ENCODE measurements around the gene SLC22A25. TPM values are rescaled to one million over a fixed set of nuclear protein-coding genes. Genes with fewer than 3 reads are reported as not detected.
"Not testable (repeated sequence)": the region's sequence is repeated elsewhere in the genome, so short reads cannot be mapped to it uniquely, and the experiment has no call there.

Gene SLC22A25
- total RNA-seq, 2 experiments from 2014 or later, result not detected

DNA sequence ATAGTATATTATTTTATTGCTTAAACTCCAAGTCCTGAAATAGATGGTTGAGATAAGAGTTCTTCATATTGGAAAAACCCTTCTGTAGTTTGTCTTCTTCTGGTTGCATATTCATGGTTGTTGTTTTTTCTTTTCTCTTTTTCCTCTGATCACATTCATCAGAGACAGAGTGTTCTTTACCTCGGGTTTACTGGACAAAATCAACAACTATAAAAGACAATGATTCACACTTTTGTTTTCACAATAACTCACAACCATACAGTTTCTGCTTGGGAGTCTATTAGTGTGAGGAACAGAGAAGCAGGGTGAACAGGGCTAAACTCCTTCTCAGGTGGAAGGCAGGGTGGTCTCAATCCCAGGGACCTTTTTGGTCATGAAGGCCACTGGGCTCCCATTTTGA, 2.6 kb upstream of the SLC22A25 start:
- Mint-ChIP-seq H3K27ac (no peak overlapping the region), H3K27me3 (peaks cover 11% of the 10 kb centered on the region), H3K9me3 (no peaks in the 10 kb centered on the region), H3K4me1 (peaks cover 8% of the 10 kb centered on the region), H3K4me3 (no peak overlapping the region), H3K36me3 (ENCODE audit: low read depth) (no peaks in the 10 kb centered on the region)
- CTCF ChIA-PET, result no interaction called here
- no peak for DNase-seq
- POLR2A ChIA-PET, result no interaction called here

DNA sequence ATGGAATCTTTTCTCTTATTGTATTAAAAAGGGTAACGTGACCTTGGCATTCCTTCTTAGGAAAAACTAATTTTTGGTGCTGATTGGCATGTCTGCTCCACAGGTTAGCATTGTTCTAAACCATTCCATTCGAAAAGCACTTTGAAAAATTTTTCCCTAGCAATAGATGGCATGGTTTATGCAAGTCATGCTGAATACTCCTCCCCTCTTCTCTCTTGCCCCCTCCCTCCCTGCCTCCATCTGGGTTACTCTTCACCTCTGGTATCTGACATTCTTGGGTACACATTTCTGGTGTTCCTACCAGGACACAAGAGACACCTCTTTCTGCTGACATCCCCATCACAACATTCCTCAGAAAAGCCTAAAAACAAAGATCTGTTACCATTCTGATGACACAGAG, 1.5 kb upstream of the SLC22A25 start:
- no peak overlapping the region for H3K27ac Mint-ChIP-seq
- H3K4me1 Mint-ChIP-seq, result peaks cover 8% of the 10 kb centered on the region
- no peaks in the 10 kb centered on the region for H3K36me3 Mint-ChIP-seq (ENCODE audit: low read depth)
- CTCF ChIA-PET, result no interaction called here
- no peak for DNase-seq
- POLR2A ChIA-PET, result no interaction called here
- peaks cover 11% of the 10 kb centered on the region for H3K27me3 Mint-ChIP-seq
- H3K9me3 Mint-ChIP-seq, result no peaks in the 10 kb centered on the region
- no peak overlapping the region for H3K4me3 Mint-ChIP-seq

DNA sequence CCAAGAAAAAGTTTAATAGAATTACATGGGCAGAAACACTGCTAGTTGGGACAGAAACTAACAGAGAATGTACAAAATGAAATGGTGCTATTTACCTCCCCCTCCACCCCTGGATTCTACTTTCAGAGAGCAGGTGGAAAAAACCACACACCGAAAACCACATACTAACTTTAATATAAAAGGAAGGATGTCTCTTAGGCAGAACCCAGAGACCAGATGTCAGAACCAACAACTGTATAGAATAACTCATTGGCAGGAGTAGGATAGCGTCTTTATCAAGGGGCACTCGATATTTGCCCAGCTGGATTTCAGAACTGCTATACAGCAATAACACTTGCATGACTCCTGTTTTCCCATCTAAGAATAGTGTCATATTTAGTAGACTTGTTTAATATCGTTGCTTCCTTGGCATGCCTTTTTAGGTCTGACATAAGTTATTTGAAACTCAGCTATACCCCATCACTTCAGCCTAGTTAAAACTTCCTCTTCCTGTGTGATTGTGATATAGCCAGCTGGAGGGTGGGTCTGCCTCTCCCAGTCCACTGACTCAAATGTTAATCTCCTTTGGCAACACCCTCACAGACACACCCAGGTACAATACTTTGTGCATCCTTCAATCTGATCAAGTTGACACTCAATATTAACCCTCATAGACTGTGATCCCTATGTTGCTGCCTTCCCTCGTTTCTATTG, 1.2 kb downstream of the SLC22A25 start:
- Mint-ChIP-seq H3K36me3 (ENCODE audit: low read depth) (no peaks in the 10 kb centered on the region), H3K4me1 (peaks cover 8% of the 10 kb centered on the region), H3K9me3 (no peaks in the 10 kb centered on the region), H3K4me3 (no peak overlapping the region), H3K27me3 (peaks cover 7% of the 10 kb centered on the region), H3K27ac (no peak overlapping the region)
- CTCF ChIA-PET, result no interaction called here
- POLR2A ChIA-PET, result no interaction called here
- no peak for DNase-seq

DNA sequence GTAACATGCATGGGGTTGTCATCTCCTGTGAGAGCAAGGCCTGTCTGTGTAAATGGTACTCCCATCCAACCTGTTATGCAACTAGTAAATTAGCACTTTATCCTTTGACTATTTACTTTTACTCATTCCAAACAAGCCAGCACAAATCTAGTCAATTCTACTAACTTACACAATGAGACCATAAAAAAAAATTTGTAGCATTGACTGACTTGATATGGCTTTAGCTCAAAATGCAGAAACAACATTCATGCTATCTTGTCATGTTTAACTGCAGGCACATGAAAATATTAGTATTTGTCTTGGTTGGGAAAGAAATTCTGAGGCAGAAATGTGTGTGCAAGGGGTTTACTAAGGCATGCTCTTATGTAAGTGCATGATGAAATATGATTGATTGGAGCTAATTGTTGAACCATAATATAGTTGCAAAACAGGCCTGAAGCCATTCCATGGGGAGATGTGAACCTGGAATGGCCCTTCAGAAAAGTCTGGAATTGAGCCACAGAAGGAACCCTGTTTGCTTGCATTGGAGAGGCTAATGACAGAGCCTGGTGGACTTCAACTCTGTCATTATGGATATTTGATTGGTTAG, 2.5 kb downstream of the SLC22A25 start:
- no peaks in the 10 kb centered on the region for H3K36me3 Mint-ChIP-seq (ENCODE audit: low read depth)
- POLR2A ChIA-PET, result no interaction called here
- no peak overlapping the region for H3K27ac Mint-ChIP-seq
- H3K4me1 Mint-ChIP-seq, result peaks cover 8% of the 10 kb centered on the region
- CTCF ChIA-PET, result no interaction called here
- peaks cover 4% of the 10 kb centered on the region for H3K27me3 Mint-ChIP-seq
- peaks cover 4% of the 10 kb centered on the region for H3K9me3 Mint-ChIP-seq
- H3K4me3 Mint-ChIP-seq, result no peak overlapping the region
- DNase-seq, result no peak

DNA sequence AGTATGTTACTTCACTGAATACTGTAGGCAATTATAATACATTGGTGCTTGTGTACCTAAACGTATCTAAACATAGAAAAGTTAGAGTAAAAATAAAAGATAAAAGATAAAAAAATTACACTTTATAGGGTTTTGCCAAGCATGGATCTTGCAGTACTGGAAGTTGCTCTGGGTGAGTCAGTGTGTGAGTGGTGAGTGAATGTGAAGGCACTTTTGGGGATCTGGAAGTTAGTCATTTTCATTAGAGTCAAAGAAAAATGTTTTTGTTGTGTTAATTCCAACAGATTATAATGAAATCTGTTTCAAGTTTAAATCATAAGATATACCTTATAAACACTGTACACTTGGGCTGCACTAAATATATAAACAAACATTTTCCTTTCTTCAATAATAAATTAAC, 3.3 kb downstream of the SLC22A25 start:
- peaks cover 2% of the 10 kb centered on the region for H3K27me3 Mint-ChIP-seq

DNA sequence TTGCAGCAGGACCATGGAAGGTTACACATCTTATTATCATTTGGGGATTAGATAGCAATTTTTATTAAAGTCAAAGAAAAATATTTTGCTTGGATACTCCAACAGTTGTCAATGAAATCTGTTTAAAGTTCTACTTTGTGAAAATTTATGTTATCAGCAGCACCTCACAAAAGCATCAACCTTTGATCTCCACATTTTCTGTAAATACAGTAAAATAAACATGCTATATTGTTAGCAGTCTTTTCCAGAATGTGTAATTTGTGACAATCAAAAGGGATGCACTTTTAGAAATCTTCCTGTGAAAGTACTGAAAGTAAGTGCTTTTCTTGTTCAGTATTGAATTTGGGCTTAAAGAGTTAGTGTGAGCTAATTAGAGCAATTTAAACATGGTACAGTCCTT, 4.1 kb downstream of the SLC22A25 start:
- Mint-ChIP-seq H3K36me3 (ENCODE audit: low read depth) (no peaks in the 10 kb centered on the region), H3K9me3 (peaks cover 10% of the 10 kb centered on the region), H3K4me3 (no peak overlapping the region), H3K4me1 (peaks cover 8% of the 10 kb centered on the region), H3K27me3 (no peaks in the 10 kb centered on the region), H3K27ac (no peak overlapping the region)
- CTCF ChIA-PET, result no interaction called here
- POLR2A ChIA-PET, result interaction anchor here (0.5 kb wide), 1 partner anchor 640 kb away, joined by 4 read pairs; no protein-coding TSS in a partner anchor
- DNase-seq, result no peak

More for the DNA sequence above, 3.3 kb downstream of the SLC22A25 start:
- peaks cover 6% of the 10 kb centered on the region for H3K9me3 Mint-ChIP-seq
- DNase-seq, result no peak
- H3K27ac Mint-ChIP-seq, result no peak overlapping the region
- CTCF ChIA-PET, result no interaction called here
- H3K4me1 Mint-ChIP-seq, result peaks cover 8% of the 10 kb centered on the region
- POLR2A ChIA-PET, result interaction anchor here (0.5 kb wide), 1 partner anchor 639 kb away, joined by 4 read pairs; no protein-coding TSS in a partner anchor
- H3K4me3 Mint-ChIP-seq, result no peak overlapping the region
- no peaks in the 10 kb centered on the region for H3K36me3 Mint-ChIP-seq (ENCODE audit: low read depth)

DNA sequence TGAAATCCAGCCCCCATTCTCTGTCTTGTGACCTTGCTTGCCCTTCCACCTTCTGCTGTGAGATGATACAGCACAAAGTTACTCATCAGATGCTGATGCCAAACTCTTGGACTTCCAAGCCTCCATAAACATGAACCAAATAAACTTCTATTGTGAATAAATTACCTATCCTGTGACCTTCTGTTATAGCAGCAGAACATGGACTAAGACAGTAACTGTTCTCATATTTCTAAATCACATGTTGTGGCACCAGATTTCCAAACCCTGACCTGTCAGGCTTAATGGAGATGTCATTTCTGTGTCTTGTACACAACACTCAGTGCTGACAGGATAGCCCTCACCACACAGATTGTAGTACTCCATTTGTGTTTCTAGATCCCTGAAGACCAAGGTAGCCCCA, 6.0 kb downstream of the SLC22A25 start:
- DNase-seq, result no peak
- CTCF ChIA-PET, result no interaction called here
- H3K9me3 Mint-ChIP-seq, result peaks cover 10% of the 10 kb centered on the region
- no peaks in the 10 kb centered on the region for H3K36me3 Mint-ChIP-seq (ENCODE audit: low read depth)
- no peak overlapping the region for H3K27ac Mint-ChIP-seq
- peaks cover 4% of the 10 kb centered on the region for H3K27me3 Mint-ChIP-seq
- H3K4me3 Mint-ChIP-seq, result no peak overlapping the region
- peaks cover 6% of the 10 kb centered on the region for H3K4me1 Mint-ChIP-seq
- POLR2A ChIA-PET, result no interaction called here

DNA sequence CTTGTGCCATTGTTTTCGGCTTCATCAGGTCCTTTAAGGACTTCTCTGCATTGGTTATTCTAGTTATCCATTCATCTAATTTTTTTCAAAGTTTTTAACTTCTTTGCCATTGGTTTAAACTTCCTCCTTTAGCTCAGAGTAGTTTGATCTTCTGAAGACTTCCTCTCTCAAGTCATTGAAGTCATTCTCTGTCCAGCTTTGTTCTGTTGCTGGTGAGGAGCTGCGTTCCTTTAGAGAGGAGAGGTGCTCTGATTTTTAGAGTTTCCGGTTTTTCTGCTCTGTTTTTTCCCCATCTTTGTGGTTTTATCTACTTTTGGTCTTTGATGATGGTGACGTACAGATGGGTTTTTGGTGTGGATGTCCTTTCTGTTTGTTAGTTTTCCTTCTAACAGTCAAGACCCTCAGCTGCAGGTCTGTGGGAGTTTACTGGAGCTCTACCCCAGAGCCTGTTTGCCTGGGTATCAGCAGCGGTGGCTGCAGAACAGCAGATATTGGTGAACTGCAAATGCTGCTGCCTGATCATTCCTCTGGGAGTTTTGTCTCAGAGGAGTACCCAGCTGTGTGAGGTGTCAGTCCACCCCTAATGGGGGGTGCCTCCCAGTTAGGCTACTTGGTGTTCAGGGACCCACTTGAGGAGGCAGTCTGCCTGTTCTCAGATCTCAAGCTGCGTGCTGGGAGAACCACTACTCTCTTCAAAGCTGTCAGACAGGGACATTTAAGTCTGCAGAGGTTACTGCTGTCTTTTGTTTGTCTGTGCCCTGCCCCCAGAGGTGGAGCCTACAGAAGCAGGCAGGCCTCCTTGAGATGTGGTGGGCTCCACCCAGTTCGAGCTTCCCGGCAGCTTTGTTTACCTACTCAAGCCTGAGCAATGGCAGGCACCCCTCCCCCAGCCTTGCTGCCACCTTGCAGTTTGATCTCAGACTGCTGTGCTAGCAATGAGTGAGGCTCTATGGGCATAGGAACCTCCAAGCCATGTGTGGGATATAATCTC, 7.6 kb downstream of the SLC22A25 start:
- H3K9me3 Mint-ChIP-seq; H3K4me3 Mint-ChIP-seq; H3K27ac Mint-ChIP-seq; H3K27me3 Mint-ChIP-seq; DNase-seq; POLR2A ChIA-PET; H3K36me3 Mint-ChIP-seq (ENCODE audit: low read depth); H3K4me1 Mint-ChIP-seq; CTCF ChIA-PET: not testable (repeated sequence)

DNA sequence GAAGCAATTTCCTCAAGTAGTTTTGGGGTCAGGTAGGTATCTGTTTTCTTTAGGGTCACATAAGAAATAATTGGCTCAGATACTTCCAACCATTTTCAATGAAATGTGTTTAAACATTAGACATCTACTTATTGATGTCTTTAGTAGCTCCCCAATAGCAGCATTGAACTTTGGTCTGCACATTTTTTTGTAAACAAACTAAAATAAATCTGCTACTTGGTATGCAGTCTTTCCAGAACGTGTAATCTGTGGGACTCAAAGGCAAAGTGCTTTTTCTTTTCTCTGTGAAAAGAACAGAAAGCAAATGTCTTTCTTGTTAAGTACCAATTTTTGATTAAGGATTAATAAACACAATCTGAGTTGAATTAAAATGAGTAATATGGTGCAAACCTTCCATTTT, 13.6 kb downstream of the SLC22A25 start:
- POLR2A ChIA-PET, result no interaction called here
- Mint-ChIP-seq H3K36me3 (ENCODE audit: low read depth) (no peaks in the 10 kb centered on the region), H3K4me1 (no peaks in the 10 kb centered on the region), H3K27ac (no peak overlapping the region), H3K4me3 (no peak overlapping the region), H3K9me3 (peaks cover under 1% of the 10 kb centered on the region), H3K27me3 (peaks cover 11% of the 10 kb centered on the region)
- DNase-seq, result no peak
- CTCF ChIA-PET, result no interaction called here

DNA sequence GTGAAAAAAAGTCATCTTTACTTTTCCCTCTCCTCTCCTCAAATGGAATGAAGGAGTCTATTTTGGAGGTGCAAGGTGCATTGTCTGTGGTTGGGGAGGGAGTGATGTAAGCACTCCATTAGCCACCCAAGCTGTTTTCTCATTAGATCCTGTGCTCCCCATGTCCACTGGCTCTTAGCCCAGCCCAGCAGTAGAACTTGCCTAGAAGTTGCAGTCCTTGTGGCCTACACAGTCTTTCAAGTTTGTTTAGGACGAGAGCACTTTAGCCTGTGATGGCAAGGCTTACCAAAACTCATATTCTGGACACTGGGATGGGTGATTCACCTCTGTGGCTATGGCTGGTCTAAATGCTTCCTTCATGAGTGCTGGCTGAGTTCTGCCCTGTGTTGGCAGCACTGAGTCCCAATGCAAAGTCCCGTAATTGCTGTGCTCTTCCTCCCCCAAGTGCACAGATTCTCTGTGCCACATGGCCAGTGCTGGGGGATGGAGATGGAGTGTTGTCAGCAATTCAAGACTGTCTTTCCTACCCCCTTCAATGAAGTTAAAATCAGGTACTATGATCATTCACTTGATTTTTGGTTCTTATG, 15.8 kb downstream of the SLC22A25 start:
- Mint-ChIP-seq H3K27ac (no peak overlapping the region), H3K9me3 (no peaks in the 10 kb centered on the region), H3K4me1 (no peaks in the 10 kb centered on the region), H3K36me3 (ENCODE audit: low read depth) (no peaks in the 10 kb centered on the region), H3K27me3 (peaks cover 21% of the 10 kb centered on the region), H3K4me3 (no peak overlapping the region)
- ChIA-PET CTCF (interaction anchor here (0.5 kb wide), 1 partner anchor 282 kb away, joined by 3 read pairs; no protein-coding TSS in a partner anchor), POLR2A (no interaction called here)
- DNase-seq, result no peak

DNA sequence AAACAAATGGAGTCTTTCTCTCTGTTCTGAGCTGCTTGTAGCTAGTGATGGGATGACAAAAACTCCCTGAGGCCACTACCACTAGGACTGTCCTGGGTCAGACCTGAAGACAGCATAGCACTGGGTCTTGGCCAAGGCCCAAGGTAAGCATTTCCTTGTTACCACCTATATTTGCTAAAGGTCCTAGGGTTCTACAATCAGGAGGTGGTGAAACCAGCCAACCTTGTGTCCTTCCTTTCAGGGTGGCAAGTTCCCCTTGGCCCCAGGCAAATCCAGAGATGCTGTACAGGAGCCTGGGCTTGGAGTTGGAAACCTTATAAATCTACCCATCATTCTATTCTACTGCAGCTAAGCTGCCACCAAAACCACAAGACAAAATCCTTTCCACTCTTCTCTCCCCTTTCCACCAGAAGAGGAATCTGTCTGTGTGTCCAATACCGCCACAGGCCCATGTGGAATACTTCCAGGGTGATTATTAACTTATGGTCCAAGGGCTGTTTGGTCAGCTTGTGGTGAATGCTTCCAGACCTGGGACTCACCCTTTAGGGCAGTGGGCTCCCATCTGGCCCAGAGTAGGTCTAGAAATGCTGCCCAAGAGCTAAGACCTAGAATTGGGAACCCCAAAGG, 16.8 kb downstream of the SLC22A25 start:
- CTCF ChIA-PET, result interaction anchor here (0.6 kb wide), 1 partner anchor 394 kb away, joined by 4 read pairs; no protein-coding TSS in a partner anchor
- no peaks in the 10 kb centered on the region for H3K9me3 Mint-ChIP-seq
- H3K27ac Mint-ChIP-seq, result no peak overlapping the region
- no peak for DNase-seq
- H3K4me3 Mint-ChIP-seq, result no peak overlapping the region
- POLR2A ChIA-PET, result no interaction called here
- no peaks in the 10 kb centered on the region for H3K36me3 Mint-ChIP-seq (ENCODE audit: low read depth)
- H3K4me1 Mint-ChIP-seq, result no peaks in the 10 kb centered on the region
- peaks cover 23% of the 10 kb centered on the region for H3K27me3 Mint-ChIP-seq

DNA sequence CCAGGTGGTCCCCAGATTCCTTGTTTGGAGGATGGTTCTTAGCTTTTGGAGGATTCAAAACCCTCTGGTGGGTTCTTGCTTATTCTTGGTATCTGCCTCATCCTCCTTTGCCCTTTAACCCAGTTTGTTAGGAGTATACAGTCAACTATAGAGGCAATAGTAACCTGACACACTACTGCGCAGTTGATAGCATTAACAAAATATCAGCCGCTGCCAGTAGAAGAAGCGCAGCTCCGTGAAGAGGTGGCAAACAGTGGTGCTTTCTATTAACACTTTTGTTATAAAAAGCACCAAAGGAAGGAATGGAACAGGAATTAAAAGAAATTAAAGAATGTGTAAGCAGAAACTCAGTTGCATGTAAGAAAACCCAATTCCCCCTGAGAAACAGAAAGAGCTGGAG, 29.3 kb downstream of the SLC22A25 start:
- ChIA-PET CTCF (no interaction called here), POLR2A (no interaction called here)
- no peak for DNase-seq

More for the DNA sequence above, 29.3 kb downstream of the SLC22A25 start:
- no peaks in the 10 kb centered on the region for H3K36me3 Mint-ChIP-seq (ENCODE audit: low read depth)
- no peak overlapping the region for H3K4me3 Mint-ChIP-seq
- peaks cover 3% of the 10 kb centered on the region for H3K27me3 Mint-ChIP-seq
- no peaks in the 10 kb centered on the region for H3K4me1 Mint-ChIP-seq
- no peak overlapping the region for H3K27ac Mint-ChIP-seq
- H3K9me3 Mint-ChIP-seq, result no peaks in the 10 kb centered on the region

Data from activated CD4-positive, alpha-beta T cell treated with anti-CD3 and anti-CD28 coated beads, Interleukin-2, amount 10 ng/mL, durations not matched to agents 7 days and 5 days (primary cell).